Epithelial cell of proximal tubule (primary cell): ENCODE results near the gene ABTB2. TPM values are rescaled to one million over a fixed set of nuclear protein-coding genes. Genes with fewer than 3 reads are reported as not detected.

ENCODE experiments used
- DNase-seq: peaks from one replicate; pipeline ENCODE4 v3.0.0-alpha.2; 2011; ENCODE audit warnings: low read depth
- H3K4me3 ChIP-seq: 2 replicates; pipeline ENCODE4 v1.5.1; 2011; ENCODE audit warnings: low read depth, mild to moderate bottlenecking, low read length
- total RNA-seq: library from RNA; depleted of rRNA; stranded (reverse); fragments of >200 nt; gene quantifications from 2 replicates; pipeline ENCODE4 v1.2.3, GENCODE V29; 2015
- TF ChIP-seq, protein P1 (sequence below): conservative IDR thresholded peaks from 2 replicates; pipeline ENCODE4 v1.5.1; 2012; ENCODE audit warnings: low read depth, mild to moderate bottlenecking, low read length

Gene ABTB2
- total RNA-seq, 1 donor from 2014 or later = 17.6 TPM

DNA sequence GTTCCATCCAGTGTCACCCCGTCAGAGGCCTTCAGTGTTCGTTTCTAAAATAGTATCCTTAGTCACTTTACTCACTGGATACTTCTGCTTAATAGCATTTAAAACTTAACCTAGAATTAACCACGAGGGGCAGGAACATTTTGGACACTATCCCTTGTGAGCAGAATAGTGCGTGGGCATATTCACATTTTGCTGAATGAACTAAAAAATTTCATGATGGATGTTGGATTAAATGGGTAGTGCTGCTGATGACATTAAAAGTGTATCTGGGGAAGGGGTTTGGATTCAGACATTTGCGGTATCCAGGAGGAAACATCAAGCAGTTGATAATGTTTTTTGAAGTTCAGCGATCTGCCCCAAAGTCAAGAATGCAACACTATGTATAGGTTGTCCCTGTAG lies 253.1 kb downstream of the ABTB2 start:
- TF ChIP-seq, protein P1, sequence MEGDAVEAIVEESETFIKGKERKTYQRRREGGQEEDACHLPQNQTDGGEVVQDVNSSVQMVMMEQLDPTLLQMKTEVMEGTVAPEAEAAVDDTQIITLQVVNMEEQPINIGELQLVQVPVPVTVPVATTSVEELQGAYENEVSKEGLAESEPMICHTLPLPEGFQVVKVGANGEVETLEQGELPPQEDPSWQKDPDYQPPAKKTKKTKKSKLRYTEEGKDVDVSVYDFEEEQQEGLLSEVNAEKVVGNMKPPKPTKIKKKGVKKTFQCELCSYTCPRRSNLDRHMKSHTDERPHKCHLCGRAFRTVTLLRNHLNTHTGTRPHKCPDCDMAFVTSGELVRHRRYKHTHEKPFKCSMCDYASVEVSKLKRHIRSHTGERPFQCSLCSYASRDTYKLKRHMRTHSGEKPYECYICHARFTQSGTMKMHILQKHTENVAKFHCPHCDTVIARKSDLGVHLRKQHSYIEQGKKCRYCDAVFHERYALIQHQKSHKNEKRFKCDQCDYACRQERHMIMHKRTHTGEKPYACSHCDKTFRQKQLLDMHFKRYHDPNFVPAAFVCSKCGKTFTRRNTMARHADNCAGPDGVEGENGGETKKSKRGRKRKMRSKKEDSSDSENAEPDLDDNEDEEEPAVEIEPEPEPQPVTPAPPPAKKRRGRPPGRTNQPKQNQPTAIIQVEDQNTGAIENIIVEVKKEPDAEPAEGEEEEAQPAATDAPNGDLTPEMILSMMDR = no peak
- peak overlapping the region; percentile 68 for H3K4me3 ChIP-seq
- DNase-seq = no peak

Other genes starting within 250 kb of the ABTB2 start
- gene CAT, start 80.9 kb upstream of the ABTB2 start, total RNA-seq = 39.1 and 44.3 TPM in 2 replicates
- gene ELF5, start 155.8 kb upstream of the ABTB2 start, total RNA-seq = not detected in 2 replicates